SK-N-SH (cell line): Measurements from ENCODE around the gene COL28A1.

ENCODE experiments used
- CHD2 ChIP-seq: fragments of 150-350 bp; IDR thresholded peaks from 2 replicates; pipeline ENCODE4 v1.6.1; 2018; ENCODE audit warnings: low read length; ENCODE audit not compliant: partially characterized antibody
- CTCF ChIP-seq: fragments of 200-600 bp; sonication (generic); IDR thresholded peaks from 2 replicates; pipeline ENCODE4 v1.6.1; 2017; ENCODE audit warnings: antibody characterized with exemption, mild to moderate bottlenecking, moderate library complexity
- EP300 ChIP-seq, 2 experiments: IDR thresholded peaks; 2 replicates each; pipeline versions ENCODE4 v1.4.0 to v1.6.1; 2012; ENCODE audit warnings: borderline replicate concordance in 1 of 2, low read depth in 1 of 2, low read length in 1 of 2
- FOXM1 ChIP-seq: IDR thresholded peaks from 2 replicates; pipeline ENCODE4 v1.4.0; 2012; ENCODE audit warnings: low read depth, mild to moderate bottlenecking
- JUND ChIP-seq: IDR thresholded peaks from 2 replicates; pipeline ENCODE4 v1.4.0; 2012
- MAX ChIP-seq: IDR thresholded peaks from 2 replicates; pipeline ENCODE4 v1.4.0; 2012; ENCODE audit warnings: low read depth
- MXI1 ChIP-seq: IDR thresholded peaks from 2 replicates; pipeline ENCODE4 v1.6.1; 2012; ENCODE audit warnings: mild to moderate bottlenecking, low read depth, low read length, improper control_type of control experiment
- POLR2AphosphoS5 ChIP-seq: IDR thresholded peaks from 2 replicates; pipeline ENCODE4 v1.6.1; 2012; ENCODE audit warnings: low read depth, low read length
- RFX5 ChIP-seq: IDR thresholded peaks from 2 replicates; pipeline ENCODE4 v1.6.1; 2012; ENCODE audit warnings: mild to moderate bottlenecking, improper control_type of control experiment, low read length
- SIN3A ChIP-seq: IDR thresholded peaks from 2 replicates; pipeline ENCODE4 v1.6.1; 2012; ENCODE audit warnings: low read depth, mild to moderate bottlenecking, low read length, moderate library complexity, borderline replicate concordance
- USF1 ChIP-seq: IDR thresholded peaks from 2 replicates; pipeline ENCODE4 v1.4.0; 2012; ENCODE audit warnings: low read depth, borderline replicate concordance
- USF2 ChIP-seq: fragments of 150-350 bp; IDR thresholded peaks from 2 replicates; pipeline ENCODE4 v1.6.1; 2017; ENCODE audit warnings: antibody characterized with exemption, low read length, low read depth, borderline replicate concordance

- TF ChIP-seq EP300 (IDR thresholded peaks at IDR 0.05; ENCODE audit: borderline replicate concordance in 1 of 2, low read depth in 1 of 2, low read length in 1 of 2) (no peak), FOXM1 (no peak), JUND (no peak), POLR2AphosphoS5 (no peak), CHD2 (no peak), USF2 (no peak), USF1 (no peak), CTCF (no peak), SIN3A (no peak), MAX (no peak), RFX5 (no peak), MXI1 (no peak)
Observed at GRCh38 chr7:7434329-7434728, 101.3 kb downstream of the COL28A1 start.
